Ecto neural progenitor cell (in vitro differentiated cells): ENCODE data around the gene MOB3A.
"Not testable (repeated sequence)": the region's sequence is repeated elsewhere in the genome, so short reads cannot be mapped to it uniquely, and the experiment has no call there.

Experiments used
- DNase-seq: peaks from one replicate; pipeline ENCODE4 v3.0.0-alpha.2; 2018; ENCODE audit warnings: low spot score

The MOB3A gene

GRCh38 chr19:2045501-2046045 lies 50.6 kb downstream of the MOB3A start:
- DNase-seq, result no peak

GRCh38 chr19:2044709-2045500 lies 51.2 kb downstream of the MOB3A start:
- DNase-seq, result peak; percentile 44

DNA sequence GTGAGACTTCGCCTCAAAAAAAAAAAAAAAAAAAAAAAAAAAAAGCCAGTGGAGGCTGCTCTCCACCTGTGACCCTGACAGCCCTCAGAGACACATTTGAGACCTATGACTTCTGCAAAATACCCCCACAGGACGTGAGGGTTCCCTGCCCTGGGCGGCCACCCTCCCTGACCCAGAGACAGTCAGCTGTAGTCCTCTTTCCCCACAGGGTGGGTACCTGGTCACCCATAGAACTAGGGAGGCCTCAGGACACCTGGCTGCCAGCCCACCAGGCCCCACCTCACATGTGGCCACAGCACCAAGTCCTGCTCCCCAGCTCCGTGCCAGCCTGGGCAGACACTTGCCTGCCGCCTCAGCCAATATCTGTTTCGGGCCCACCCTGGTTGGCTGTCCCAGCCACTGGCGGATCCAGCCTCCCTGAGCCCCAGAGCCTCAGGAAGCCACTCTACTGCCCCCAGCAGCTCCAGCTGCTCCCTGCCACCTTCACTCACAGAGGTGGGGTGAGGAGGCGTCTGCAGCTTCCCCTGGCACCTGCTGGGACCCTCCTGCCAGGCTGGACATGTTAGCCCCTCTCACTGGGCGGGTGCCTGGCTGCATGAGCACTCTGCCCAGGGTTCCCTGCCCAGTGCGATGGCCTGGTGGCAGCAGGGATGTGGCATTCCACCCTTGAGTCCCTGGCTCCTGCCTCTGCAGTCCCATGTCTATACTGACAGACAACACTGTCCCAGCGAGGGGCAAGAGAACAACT lies 52.0 kb downstream of the MOB3A start:
- DNase-seq, result peak; percentile 51

DNA sequence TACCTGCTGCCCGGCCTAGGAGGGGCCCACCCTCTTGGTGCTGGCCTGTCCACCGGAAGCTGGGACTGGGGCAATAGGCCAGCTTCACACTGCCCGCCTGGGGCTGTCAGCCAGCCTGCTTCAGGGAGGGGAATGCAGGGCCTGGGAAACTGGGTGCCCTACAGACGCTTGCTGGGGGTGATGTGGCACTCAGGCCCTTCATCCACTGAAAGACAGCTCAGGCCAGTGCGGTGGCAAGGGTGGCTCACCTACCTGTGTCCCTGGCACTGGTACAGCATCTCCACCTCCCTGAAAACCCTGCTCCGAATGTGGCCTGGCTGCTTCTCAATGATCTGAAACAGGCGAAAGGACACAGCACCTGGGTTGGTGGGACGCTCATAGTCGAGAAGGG lies 52.9 kb downstream of the MOB3A start:
- peak; percentile 49 for DNase-seq

DNA sequence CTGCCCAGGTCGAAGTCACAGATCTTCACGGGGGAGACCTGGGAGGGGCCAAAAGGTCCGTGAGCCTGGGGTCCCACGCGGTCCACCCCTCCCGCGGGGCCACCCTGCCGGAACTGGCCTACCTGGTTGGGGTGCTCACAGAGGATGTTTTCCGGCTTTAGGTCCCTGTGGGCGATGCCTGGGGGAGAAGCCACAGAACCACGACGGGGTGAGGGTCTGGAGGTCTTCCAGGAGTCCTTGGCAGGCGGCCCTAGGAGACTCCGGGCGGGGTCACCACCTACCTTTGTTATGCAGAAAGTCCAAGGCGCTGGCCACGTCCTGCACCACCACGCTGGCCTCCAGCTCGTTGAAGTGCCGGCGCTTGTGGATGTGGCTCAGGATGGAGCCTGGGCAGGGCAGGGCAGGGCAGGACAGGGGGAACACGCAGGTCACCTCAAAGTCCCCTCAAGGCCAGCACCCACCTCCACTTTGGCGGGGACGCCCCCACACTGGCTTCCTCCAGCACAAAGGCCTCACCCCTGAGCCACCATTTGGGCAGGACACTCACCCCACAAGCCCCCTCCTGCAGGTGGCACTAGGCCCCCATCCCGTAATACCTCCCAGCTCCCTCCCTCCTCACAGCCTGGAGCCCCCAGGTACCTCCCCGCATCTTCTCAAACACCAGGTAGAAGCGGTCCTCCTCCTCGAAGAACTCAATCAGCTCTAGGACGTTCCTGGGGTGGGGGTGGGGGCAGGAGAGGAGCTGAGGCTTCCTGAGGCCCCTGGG lies 53.5 kb downstream of the MOB3A start:
- no peak for DNase-seq

GRCh38 chr19:2041683-2042484 lies 54.2 kb downstream of the MOB3A start:
- peak; percentile 99 for DNase-seq

- DNase-seq, result peak; percentile 41
These were observed 54.8 kb downstream of the MOB3A start for GRCh38 chr19:2041433-2041682.

GRCh38 chr19:2040647-2041432 lies 55.3 kb downstream of the MOB3A start:
- DNase-seq, result peak; percentile 44

DNA sequence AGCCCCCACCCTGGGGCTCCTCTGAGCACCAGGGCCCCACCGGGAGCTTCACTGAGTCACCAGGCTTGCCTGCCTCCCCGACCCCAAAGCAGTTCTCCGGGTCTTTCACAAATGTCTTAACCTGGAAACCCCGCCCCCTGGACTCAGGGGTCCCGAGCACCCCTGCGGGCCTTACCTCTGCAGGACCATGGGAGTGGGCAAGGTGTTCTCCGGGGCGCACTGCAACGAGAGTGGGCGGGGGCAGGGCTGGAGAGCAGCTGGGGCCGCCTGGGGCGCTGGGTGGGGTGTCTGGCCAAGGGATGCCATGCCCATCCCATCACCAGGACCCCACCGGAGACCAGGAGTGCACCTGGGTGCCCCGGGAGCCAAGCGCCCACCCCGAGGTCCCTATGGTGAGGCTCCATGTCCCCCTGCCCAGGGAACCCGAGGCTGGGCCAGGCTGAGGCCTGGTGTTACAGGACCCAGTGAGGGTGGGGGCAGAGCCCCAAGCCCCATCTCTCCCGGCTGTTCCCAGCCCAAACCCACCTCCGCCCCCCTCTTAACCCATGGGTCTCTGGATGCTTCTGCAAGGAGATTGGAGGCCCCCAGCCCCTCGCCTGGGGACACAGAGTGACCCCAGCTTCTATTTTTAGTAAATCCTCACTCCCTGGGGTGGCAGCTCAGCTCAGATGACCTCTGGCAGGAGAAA lies 56.0 kb downstream of the MOB3A start:
- no peak for DNase-seq

- DNase-seq, result peak; percentile 47
These were observed 56.8 kb downstream of the MOB3A start for GRCh38 chr19:2039089-2039958.

GRCh38 chr19:2038284-2039088 lies 57.6 kb downstream of the MOB3A start:
- peak; percentile 46 for DNase-seq

- no peak for DNase-seq
These were observed 58.4 kb downstream of the MOB3A start for GRCh38 chr19:2037651-2038255.

DNA sequence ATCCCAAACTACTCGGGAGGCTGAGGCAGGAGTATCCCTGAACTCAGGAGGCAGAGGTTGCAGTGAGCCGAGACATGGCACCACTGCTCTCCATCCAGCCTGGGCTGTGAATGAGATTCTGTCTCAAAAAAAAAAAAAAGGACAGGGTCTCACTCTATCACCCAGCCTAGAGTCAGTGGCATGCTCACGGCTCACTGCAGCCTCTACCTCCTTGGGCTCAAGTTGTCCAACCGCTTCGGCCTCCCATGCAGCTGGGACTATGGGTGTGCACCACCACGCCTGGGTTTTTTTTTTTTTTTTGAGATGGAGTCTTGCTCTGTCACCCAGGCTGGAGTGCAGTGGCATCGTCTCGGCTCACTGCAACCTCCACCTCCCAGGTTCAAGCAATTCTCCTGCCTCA lies 59.7 kb downstream of the MOB3A start:
- DNase-seq, result no peak

GRCh38 chr19:2035590-2035991 lies 60.5 kb downstream of the MOB3A start:
- DNase-seq, result peak; percentile 48

DNA sequence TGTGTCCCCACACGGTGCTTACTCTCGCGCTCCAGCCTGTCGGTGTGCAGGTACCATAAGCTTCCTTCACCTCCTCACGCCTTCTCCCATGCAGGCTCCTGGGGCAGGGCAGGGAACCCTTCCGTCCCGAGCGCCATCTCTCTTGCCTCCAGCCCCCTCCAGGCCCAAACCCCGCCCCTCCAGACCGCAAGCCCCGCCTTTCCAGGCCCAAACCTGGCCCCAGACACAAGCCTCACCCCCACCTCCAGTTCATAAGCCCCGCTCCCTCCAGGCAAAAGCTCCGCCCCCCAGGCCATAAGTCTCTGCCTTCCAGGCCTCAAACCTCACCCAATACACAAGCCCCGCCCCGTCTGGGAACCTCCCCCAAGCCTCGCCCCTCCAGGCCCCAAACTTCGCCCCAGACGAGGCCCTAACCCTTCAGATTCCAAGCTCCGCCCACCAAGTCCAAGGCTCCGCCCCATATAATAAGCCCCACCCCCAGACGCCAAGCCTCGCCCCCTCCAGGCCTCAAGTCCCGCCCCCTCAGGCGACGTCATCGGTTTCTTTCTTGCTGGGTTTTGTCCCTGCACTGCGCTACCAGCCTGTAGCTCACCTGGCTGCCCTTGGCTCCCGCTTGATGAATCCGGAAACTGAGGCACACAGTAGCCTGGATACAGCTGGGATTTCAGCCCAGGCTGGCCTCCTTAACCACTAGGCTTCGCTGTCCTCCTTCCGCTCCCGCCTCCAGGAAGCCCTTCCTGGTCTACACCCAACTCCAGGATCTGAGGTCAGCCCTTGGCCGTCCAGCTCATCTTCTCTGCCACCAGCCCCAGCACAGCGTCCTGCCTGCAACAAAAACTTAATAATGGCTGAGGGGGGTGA lies 61.2 kb downstream of the MOB3A start:
- DNase-seq, result peak; percentile 82

DNA sequence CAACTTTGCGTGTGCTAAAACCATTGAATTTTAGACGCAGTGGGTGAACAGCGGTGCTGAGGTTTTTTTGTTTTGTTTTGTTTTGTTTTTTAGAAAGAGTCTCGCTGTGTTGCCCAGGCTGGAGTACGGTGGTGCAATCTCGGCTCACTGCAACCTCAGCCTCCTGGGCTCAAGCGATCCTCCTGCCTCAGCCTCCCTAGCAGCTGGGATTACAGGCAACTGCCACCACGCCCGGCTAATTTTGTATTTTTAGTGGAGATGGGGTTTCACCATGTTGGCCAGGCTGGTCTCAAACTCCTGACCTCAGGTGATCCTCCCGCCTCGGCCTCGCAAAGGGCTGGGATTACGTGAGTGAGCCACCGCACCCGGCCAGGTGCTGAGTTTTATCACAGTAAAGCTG lies 61.9 kb downstream of the MOB3A start:
- DNase-seq, result not testable (repeated sequence)

DNA sequence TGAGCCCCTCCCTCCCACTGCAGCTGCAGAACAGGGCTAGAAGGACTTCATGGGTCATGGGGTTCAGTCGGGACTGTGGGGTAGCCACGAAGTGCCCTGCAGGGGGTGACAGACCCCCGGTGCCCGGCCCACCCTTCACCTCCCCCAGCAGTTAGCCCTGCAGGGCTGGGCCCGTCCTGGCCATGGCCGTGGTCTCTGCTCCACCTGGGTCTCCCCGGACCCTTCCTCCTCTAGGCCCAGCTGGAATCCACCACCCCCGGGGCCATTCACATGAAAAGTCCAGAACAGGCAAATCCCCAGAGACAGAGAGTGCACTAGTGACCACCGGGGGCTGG lies 62.3 kb downstream of the MOB3A start:
- DNase-seq, result peak; percentile 47
